Activated CD4-positive, alpha-beta T cell treated with anti-CD3 and anti-CD28 coated beads, Interleukin-2, amount 50 U/mL, for 48 hours (primary cell): ENCODE data around the gene MLN.

ENCODE experiments used
- DNase-seq, 2 experiments: peaks; one replicate each; pipeline ENCODE4 v3.0.0-alpha.2; 2020

Gene MLN

DNA sequence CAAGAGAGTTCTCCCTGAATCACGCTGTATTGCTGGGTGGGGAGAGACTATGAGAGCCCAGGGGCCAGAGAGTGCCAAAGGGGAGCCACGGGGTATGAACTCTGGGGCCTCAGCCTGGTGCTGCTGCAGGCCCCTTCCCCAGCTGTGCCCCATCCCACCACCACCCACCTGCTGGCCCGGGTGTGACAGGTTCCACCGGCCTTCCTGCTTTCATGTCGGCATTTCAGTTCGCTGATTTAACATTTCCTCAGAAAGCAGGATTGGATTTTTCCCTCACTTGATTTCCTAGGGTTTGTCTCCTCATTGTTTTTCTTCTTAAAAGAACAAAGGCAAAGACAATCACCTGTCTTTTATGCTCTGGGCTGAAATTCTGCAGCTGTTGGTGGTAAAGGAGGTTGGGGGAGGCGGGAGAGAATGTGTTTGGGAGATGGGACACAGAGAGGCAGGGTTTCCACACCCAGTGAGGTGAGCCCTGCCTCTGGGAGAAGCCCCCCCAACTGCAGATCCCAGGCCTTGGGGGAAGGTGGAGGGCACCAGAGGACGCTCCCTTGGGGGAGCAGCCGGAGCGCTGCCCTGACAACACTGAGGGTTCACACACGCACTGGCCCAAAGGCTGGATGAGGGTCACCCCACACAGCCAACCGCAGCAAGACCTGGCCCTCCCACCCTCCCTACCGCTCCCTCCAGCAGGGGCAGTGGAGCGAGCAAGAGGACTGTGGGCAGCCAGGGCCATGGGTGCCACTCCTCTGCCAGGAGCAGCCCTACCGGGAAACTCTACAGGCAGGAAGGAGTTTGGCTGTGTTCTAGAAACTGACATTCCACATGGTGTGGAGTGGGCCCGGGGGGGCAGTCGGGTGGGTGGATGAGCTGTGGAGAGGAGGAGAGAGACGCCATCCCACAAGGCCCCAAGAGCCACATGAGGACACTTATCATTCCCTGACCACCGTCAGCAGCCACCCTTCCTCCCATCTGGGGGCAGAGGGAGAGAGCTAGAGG, 10.5 kb upstream of the MLN start:
- DNase-seq = no peak

DNA sequence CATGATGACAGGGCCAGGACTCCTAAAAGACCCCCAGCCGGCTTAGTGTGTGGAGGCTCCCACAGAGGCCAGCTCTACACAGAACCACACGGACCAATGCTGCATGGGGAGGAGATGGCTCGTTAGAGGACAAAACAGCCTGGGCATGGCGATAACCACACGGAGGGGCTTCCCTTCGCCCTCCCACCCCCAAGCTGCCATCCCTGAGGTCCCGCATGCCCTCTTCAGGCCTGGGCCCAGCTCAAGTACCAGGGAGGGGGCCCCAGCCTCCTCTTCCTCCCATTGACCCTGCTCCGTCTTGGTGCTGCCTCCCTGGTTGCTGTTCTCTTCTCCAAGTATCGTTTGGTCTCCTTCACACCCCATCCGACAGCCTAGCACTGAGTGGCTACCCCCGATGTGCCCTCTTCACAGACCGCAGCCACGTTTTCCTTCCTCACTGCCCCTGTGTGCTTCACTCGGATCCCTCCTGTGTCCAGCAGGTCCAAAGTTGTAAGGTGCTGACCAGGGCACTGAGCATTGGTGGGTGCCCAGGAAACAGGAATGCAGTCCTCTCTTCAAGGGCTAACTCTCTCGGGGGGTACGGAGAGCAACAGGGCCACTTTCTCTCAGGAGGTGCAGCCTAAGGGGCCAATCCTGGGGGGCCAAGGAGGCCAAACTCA, 9.6 kb upstream of the MLN start:
- DNase-seq = no peak

DNA sequence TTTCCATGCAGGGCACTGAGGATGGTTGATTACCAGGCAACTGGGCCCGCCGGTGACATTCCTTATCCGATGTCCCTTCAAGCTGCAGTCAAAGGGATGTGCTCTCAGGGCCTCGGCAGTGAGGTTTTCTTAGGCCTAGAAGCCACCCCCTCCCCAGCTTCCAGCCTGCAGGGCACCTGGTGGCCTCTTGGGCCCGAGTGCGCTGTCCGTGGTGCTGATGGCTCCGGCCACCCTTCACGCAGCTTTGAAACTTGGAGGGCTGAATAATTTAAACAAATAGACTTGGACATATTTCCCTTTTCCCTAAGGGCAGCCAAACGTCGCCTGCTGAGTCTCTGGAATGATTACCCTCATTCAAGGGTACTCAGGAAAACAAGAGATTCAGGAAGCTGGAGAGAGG, 8.9 kb upstream of the MLN start:
- DNase-seq = peak; percentile 45 to 50

DNA sequence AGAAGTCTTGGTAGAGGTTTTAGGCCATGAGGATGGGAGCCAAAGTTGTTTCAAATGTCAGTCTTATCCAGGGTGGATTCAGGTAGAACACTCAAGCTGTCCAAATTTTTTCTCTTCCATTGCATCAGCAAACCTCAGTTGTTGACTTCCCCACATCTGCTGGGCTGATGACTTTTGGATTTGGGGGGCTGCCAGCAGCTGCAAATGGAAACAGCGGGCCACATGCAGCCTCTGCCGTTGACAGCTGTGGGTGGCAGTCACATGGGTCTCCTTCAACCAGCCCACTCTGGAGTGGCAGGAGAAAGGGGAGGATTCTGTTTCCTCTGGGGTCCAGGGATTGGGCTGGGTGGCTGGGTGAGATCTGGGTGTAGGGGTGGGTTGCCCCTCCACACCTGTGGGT, 5.8 kb upstream of the MLN start:
- no peak for DNase-seq

DNA sequence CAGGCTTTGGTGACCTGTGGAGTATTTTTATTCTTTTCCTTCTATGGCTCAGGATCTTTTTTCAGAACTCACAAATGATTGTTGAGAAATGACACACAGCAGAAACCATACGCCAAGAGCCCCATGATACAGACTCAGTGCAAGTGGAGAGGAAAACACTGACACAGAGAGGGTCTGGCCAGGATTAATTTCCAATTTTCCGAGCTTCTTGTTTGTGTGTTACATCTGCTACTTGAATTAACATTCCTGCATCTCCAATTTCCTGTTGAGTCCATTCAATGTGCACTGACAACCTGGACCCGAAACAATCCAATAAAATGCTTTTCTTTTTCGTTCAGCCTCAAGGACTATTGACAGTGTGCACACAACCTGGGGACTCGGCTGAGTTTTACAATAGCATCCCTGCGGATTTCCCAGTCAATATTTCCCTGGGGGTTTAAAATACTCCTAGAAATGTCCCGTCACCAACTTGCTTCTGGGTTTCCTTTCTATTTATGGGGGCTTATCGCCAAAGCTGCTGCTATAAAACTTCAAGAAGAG, 4.9 kb upstream of the MLN start:
- no peak for DNase-seq

DNA sequence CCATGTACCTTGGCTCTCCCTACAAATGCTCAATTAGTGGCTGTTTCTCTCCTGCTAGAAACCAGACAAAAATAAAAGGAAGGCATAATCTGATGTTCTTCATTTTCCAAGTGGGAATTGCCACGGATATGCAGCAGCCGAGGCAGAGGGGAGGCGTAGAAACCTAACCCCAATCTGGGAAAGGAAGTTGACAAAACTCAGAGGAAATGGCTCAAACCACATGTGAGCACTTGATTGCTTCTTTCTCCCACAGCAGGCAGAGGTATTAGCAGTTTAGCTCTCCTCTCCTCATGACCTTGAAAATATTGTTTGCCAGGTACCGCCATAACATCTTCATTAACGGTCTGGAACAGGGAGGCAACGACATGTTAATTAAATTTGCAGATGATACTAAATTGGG, 3.8 kb upstream of the MLN start:
- DNase-seq = no peak

DNA sequence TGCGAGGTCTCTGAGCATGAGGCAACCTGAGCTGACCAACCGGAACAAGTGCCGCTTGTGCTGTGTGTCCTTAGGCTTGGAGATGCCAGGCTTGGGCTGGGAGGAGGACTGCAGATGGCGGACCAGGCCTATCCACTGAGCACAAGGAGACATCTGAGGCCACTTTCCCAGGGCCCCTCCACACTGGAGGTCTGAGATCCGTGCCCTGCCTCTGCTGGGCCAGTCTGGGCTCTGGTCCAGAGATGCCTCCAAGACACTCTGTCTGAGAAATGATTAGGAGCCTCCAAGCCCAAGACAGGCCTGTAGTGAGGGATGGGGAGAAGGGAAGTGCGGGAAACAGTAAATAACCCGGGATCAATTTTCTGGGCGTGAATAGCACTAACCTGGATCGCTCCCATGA, 3.0 kb upstream of the MLN start:
- DNase-seq = no peak

DNA sequence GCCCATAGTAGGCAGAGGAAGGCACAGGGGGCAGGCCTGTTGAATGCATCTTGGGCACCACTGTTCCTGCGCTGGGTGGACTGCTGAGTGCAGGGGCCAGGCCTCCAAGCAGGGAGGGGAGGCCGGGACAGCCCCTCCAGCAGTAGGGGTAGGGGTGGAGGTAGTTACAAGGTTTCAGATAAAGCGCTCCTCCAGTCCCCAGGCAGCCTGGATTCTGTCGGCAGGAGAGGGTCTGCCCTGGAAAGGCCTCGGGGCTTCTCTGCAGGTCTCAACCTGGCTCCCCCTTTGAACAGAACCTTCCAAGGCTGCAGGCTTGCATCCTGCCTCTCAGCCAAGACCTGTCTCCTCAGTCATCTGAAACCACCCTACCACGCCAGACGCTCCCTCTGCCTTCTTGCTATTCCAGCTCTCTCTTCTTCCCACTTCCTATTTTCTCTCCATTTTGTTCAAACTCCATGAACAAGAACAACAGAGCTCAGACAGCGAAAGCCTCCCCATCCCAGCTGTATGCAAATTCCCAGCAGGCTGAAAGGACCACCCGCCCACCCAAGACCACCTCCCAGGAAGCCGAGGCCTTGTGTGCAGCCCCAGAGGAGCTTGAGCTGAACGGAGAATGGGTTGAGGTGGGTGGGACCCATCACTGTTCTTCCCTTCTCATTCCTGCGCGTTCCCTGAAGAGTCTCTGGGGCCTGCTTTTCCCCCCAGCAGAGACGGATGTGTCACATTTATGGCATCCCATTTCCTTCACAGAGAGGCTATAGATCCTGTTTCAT, 1.4 kb downstream of the MLN start:
- no peak for DNase-seq

DNA sequence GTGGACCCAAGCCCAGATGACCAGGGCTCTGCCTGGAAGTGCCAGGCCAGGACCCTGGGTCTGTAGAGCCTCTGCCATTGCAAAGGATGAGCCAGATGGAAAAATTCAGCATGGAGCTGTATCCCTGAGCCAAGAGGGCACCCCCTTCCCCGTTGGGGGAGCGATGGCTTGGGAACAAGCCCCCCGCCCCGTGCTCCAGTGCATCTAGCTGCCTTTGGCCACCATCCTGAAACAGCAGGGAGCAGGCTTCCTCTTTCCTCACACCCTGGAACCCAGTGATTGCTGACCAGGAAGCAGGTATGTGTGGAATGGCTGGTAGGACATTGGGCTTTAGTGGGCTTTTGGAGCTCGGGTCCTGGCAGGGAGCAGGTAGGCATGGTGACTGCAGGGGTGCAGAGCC, 2.2 kb downstream of the MLN start:
- DNase-seq = no peak

DNA sequence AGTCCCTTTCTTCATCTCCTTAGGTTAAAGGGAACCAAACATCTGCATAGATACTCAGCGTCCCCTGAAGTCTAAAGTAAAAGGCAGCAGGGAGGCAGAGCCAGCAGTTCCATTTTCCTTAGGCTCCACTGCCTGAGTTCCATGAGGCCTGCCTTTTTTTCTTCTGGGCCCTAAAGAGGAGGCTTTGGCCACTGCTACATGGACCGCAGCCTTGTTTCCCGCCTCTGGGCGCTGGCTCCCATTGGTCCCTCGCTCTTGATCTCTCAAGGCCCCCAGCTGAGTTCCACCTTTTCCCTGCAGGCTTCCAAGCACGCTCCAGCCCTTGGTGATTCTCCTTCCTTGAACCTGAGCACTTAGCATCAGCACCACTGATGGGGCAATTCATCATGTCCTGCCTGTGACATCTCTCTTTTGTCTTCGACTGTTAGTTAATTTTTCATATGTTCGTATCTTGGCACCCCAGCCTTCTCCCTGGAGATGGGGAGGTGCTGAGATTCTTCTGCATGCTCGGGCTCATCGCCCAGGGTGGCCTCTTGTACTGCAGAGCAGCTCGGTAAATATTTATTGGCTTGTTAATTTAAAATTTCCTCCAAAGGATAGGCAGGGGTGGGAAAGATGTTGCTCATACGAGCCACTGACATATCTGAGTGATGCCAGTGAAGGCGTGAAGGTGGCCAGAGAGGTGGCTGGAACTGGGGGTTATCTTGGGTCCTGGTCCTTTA, 3.4 kb downstream of the MLN start:
- DNase-seq = no peak

DNA sequence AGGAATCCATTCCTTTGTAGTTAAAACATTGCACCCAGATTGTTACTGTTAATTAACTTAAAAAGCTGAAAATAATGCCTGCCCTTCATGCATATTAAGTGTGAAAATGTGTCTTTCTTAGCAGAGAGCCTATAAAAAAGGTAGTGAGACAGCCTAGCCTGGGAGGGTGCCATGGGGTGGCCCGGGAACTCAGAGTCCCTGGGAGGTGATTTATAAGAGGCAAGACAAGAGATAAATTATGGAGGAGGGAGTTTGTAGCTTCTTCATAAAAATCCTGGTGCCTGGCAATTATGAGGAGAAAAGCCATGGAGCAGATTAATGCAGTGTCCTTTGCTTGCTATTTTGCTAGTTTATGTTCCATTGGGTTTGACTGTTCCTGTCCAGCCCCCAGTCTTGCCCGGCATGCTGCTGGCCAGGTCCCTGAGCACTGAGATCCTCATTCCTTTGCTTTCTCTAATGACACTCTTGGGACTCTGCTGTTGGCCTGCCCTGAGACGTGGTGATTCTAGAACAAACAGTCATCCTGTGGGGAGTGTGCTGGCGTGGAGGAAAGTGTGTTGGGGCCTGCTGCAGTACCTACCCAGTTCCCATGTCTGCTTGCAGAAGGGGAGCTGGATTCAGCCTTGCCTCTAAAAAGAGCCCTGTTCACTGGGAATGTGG, 4.2 kb downstream of the MLN start:
- DNase-seq = no peak

DNA sequence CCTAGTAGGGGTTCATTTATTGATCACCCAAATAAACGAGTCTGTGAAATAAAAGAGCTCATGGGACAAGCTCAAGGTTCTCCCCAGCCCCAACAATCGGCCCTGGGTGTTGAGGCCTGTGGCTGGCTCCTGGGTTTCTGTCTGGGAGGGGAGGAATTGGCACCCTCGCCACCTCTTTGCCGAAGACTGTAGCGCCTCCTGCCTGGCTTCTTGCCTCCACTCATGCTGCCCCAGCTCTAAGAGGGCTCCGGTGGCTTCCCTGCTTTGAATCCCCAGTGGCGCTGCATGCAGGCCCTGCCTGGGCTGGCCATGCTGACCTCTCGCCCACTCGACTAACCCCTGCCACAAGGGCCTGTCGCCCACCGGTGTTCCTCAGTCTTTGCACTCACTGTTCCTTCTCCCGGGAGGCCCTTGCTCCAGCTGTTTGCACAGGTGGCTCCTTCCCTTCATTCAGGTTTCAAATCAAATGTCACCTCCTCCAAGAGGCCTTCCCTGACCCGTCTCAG, 5.4 kb downstream of the MLN start:
- no peak for DNase-seq

DNA sequence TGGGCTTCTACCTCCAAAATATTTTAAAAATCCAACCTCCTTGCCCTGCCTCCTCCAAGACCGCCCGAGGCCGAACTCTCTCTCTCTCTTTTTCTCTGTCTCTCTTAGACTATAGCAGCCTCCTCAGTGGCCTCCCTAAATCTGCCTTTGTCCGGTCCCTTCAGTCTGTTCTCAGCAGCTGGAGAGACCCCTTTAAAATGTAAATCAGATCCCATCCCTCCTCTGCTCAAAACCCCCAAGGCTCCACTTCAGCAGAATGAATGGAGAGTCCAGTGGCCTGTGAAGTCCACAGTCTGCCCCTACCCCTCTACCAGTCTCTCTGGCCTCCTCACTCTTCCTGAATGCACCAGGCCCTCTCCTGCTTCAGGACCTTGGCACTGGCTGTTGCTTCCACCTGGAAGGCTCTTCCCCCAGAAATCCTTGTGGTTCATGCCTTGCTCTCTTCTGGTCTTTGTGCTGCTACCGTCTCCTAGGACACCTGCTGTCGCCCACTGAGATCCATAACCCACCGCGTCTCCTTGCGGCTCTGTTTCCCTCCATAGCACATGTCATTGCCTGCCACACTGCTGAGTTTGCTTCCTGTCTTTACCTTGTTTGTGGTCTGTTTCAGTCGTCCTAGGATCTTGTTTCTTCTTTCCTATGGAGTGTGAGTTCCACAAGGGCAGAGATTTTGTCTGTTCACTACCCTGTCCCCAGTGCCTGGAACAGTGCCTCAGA, 6.0 kb downstream of the MLN start:
- DNase-seq = no peak

DNA sequence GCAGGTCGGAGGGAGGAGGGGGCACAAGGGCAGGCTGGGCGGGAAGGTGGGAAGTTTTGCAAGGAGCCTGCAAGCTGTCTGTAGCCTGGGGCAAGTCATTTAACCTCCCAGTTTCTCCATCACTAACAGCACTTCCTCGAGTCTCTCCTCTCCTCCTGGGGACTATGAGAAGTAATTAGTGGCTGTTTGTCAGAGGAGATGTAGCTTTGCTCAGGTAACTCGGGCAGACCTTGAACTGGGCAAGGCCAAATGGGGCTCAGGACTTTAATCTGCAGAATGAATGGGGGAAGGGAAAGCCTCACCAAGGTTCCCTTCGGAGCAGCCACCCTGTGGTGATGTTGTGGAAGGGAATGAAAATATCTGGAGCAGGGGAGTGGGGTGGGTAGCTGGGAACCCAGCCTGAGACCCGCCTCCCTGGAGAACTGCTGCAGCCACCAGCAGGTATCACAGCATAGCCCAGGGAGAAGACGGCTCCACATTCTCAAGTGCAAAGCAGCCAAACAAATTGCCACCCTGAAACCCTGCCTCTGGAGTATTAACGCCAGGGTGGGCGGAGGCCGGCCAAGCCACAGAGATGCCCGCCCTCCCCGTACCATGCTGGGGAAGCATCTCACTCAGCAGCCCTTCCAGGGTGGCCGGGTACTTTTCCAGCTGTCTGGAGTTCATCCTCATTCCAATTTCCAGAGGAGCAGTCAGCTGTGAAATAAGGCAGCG, 8.7 kb downstream of the MLN start:
- no peak for DNase-seq

DNA sequence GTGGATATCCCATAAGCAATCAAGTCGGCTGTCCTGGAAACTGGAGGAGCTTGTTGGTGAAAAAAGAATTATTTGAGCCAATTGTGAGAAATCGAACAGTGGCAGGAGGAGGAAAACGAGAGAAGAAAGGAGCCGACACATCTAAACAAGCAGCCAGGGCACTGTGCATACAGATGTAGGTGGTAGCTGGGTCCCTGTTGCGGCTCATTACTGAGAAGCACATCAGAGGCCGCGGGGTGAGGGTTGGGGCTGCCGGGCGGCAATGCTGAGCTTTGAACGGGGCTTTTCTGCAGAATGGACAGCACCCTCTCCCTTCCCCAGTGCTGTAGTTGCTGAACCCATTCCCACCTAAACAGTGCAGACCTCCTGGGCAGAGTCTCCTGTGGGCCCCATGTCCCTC, 10.8 kb downstream of the MLN start:
- DNase-seq = no peak

DNA sequence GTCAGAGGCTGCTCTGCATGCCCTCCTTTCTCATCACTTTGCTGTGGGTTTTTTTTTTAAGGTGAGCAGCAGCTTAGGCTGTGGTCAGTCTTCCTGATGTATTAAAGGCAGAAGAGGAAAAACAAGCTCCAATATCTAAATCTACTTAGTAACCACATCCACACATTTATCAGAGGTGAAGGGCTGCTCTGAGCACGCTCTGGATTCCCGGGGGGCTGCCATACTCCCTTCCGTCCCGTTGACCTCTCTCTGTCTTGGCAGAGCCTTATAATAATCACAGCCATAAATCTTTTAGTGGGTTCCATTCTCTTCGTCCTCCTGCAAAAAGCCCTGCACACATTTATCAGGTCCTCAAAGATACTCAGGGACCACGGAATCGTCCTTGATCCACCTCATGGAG, 12.2 kb downstream of the MLN start:
- DNase-seq = no peak

DNA sequence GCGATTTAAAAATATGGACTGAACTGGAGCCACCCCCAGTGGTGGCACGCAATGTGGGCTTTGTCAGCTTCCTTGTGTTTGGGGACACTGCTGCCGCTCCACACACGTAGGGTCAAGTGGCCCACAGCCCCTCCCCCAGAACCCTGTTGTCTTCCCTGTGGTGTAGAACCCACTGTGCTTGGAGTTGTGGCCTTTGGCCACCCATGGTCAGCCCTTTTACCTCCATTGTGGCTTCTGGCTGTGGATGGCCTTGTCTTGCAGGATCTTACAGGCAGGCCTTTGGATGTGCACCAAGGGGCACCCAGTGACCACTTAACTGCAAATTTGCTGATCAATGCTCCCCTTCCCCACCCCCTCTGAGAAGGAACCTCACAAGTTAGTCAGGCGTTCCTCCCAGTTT, 12.9 kb downstream of the MLN start:
- DNase-seq = no peak

DNA sequence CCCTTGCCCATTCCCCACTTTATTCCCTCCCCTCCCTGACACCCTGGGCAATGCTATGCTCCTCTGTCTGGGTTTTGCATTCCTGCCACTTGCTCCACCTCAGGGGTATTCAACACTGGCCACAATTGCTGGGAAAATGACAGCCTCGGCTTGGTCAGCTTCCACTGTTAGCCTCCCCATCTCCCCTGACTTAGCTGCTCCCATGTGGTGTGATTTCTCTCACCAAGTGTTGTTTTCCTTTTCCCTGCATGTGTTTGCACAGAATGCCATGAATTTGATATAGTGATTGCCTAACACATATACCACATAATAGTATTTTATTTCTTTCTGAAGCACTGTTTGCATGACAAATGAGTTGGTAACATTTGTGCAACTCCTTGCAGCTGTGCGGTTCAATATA, 13.4 kb downstream of the MLN start:
- DNase-seq = no peak

DNA sequence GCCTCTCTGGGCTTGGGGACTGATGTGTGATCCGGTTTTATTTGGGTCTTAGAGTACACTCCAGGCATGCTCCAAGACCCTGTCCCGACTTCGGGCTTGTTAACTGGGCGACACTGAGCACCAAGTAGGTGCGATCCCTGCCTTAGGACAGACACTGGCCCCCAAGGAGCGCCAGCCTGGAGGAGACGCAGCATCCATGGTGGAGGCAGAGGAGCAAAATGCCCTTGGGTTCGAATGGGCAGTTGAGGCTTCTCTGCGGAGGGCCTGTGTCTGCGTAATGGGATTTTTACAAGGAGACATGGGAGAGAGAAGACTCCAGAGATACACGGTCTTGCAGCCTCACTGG, 14.3 kb downstream of the MLN start:
- no peak for DNase-seq

DNA sequence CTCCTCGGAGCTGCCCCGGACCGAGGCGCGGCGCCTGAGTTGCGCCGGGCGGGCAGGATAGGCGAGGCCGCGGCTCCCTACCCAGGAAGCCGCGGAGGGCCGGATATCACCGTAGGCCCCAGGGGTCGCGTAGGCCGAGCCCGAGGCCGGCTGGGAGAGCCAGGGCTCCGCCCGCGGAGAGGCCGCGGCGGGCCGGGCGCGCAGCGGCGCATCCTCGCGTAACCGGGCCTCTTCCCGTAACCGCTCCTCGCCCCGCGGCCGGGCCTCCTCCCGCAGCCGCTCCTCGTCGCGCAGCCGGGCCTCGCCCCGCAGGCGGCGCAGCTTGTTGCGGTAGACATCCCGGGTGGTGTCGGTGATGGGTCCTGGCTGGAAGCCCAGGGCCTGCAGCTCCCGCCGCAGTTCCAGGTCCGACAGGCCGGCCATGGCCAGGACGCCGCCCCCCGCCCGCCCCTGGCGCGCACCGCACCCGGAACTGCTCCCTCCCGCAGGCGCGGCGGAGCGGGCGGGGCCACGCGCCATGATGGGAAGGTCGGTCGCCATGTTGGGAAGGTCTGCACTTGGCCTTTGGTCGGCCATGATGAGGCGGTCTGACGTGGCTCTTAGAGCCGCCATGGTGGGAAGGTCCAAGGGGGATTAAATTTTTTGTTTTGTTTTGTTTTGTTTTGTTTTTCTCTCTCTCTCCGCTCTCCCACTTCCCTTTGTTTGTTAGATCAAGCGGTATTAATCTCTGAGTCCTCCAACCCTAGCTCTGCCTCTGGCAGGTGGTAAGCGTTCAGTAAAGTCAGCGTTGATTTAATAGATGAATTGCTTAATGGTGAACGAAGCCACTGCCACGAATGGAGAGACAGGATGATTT, 14.9 kb downstream of the MLN start, which contains the start of gene LEMD2:
Gene LEMD2 (minus strand): TSS at position 437 of the 856 bp plus-strand sequence. CDS start 14 bp downstream, at position 423.
- DNase-seq = peak; percentile 94 to 96
